WTC11 (cell line): Measurements from ENCODE around the gene TP53I13.

Experiments
- CREB1 ChIP-seq: sonication (generic); formaldehyde crosslinking; IDR thresholded peaks from 2 replicates; pipeline ENCODE4 v1.8.0; 2023; ENCODE audit warnings: mild to moderate bottlenecking, missing genetic modification reagents
- CTCF ChIP-seq: fragments of 200-600 bp; IDR thresholded peaks from 2 replicates; pipeline ENCODE4 v1.8.0; 2022; ENCODE audit warnings: antibody characterized with exemption
- NFYB ChIP-seq: sonication (generic); formaldehyde crosslinking; conservative IDR thresholded peaks from 2 replicates; pipeline ENCODE4 v1.8.0; 2022; ENCODE audit warnings: low read depth, missing genetic modification reagents
- TCF7 ChIP-seq: sonication (generic); formaldehyde crosslinking; IDR thresholded peaks from 2 replicates; pipeline ENCODE4 v1.8.0; 2022; ENCODE audit warnings: mild to moderate bottlenecking, low read depth, missing genetic modification reagents, moderate library complexity

GRCh38 chr17:29597361-29598172, 29.1 kb downstream of the TP53I13 start:
- TF ChIP-seq CREB1 (CRISPR knock-in tag) (0 out of 2 replicates have a peak, but pooled peaks have one; percentile 31), TCF7 (CRISPR knock-in tag) (no peak), CTCF (no peak), NFYB (CRISPR knock-in tag) (no peak)
